Vagina (tissue), 2 donors: ENCODE measurements around the gene FGF22. TPM values are rescaled to one million over a fixed set of nuclear protein-coding genes. Genes with fewer than 3 reads are reported as not detected.

Experiments used
- DNase-seq, 2 donors: peaks; one replicate each; pipeline ENCODE4 v3.0.0-alpha.2; 2017; ENCODE audit errors: extremely low spot score in 2 of 2
- H3K27ac ChIP-seq: fragments of 200-600 bp; sonication (generic); one replicate; pipeline ENCODE4 v1.5.1; 2019
- H3K27me3 ChIP-seq: fragments of 200-600 bp; sonication (generic); one replicate; pipeline ENCODE4 v1.5.1; 2019
- H3K36me3 ChIP-seq, 2 donors: fragments of 200-600 bp; sonication (generic); one replicate each; pipeline ENCODE4 v1.5.1; 2017 to 2019
- H3K4me1 ChIP-seq: fragments of 200-600 bp; sonication (generic); one replicate; pipeline ENCODE4 v1.5.1; 2019
- H3K4me3 ChIP-seq, 2 donors: fragments of 200-600 bp; sonication (generic); 1 replicate in 1 of 2; 2 replicates in 1 of 2; pipeline ENCODE4 v1.5.1; 2016 to 2019
- H3K9me3 ChIP-seq: fragments of 200-600 bp; sonication (generic); one replicate; pipeline ENCODE4 v1.5.1; 2019
- CTCF ChIP-seq, 3 experiments: fragments of 450-650 bp in 2 of 3; fragments of 200-600 bp in 1 of 3; sonication (generic) in 1 of 3; IDR thresholded peaks; one replicate each; pipeline ENCODE4 v1.5.1; 2017 to 2019; ENCODE audit warnings: antibody characterized with exemption in 3 of 3, mild to moderate bottlenecking in 2 of 3, moderate library complexity in 2 of 3
- POLR2A ChIP-seq, 2 donors: fragments of 450-650 bp; IDR thresholded peaks; one replicate each; pipeline ENCODE4 v1.6.1; 2017; ENCODE audit warnings: antibody characterized with exemption in 2 of 2, mild to moderate bottlenecking in 2 of 2, moderate library complexity in 2 of 2
- POLR2AphosphoS5 ChIP-seq, 2 donors: sonication (generic); formaldehyde crosslinking; IDR thresholded peaks; one replicate each; pipeline ENCODE4 v1.9.0; 2017; ENCODE audit warnings: antibody characterized with exemption in 2 of 2, mild to moderate bottlenecking in 2 of 2, low read depth in 1 of 2; ENCODE audit not compliant: insufficient read depth in 1 of 2
- intact Hi-C: fragments of 100-400 bp; cut with DNase I; formaldehyde crosslinking; loops from one replicate; pipeline ENCODE4 v1.15.1; 2023
- total RNA-seq: library from RNA; depleted of rRNA; stranded (reverse); fragments of >200 nt; gene quantifications from one replicate; pipeline ENCODE4 v1.2.3, GENCODE V29; 2016

The FGF22 gene
- total RNA-seq, 1 donor from 2014 or later, result not detected

DNA sequence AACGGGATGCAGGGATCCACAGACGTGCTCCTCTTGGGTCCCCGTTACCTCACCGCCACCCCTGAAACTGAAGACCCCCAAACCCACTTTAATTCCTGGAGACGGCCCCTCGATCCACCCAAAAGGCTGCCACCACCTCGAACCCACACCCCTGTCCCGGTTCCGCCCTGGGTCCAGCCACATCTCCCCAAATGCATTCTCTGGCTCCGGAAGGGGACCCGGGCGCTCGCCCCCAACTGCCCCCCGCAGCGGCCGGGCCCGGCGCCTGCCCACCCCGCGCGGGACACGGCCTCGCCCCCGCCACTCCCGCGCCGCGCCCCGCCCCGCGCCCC lies 36.3 kb downstream of the FGF22 start:
- peaks cover 41% of the 10 kb centered on the region for H3K4me1 ChIP-seq
- TF ChIP-seq CTCF (IDR thresholded peaks at IDR 0.05), result no peak
- TF ChIP-seq POLR2A (IDR thresholded peaks at IDR 0.05), result no peak
- TF ChIP-seq POLR2AphosphoS5 (IDR thresholded peaks at IDR 0.05; ENCODE audit: insufficient read depth in 1 of 2, low read depth in 1 of 2), result no peak
- no peaks in the 10 kb centered on the region for H3K27me3 ChIP-seq
- H3K36me3 ChIP-seq, result no peaks in the 10 kb centered on the region
- peak overlapping the region; percentile 59 to 72 for H3K4me3 ChIP-seq
- DNase-seq, result no peak
- H3K9me3 ChIP-seq, result no peaks in the 10 kb centered on the region
- intact Hi-C loops, result no loop called here
- peak overlapping the region; percentile 99 for H3K27ac ChIP-seq

- no peak for DNase-seq
- H3K4me3 ChIP-seq, result peak within 1 kb of the TSS; percentile 59 to 72
- peak in 1 of 2 donors; percentile 55 for TF ChIP-seq POLR2AphosphoS5 (IDR thresholded peaks at IDR 0.05; ENCODE audit: insufficient read depth in 1 of 2, low read depth in 1 of 2)
- TF ChIP-seq CTCF (IDR thresholded peaks at IDR 0.05), result no peak
- peak in 1 of 2 donors; percentile 67 for TF ChIP-seq POLR2A (IDR thresholded peaks at IDR 0.05)
- H3K9me3 ChIP-seq, result no peaks in the 10 kb centered on the region
- intact Hi-C loops, result no loop called here
- H3K4me1 ChIP-seq, result peaks cover 41% of the 10 kb centered on the region
- H3K27me3 ChIP-seq, result no peaks in the 10 kb centered on the region
- H3K27ac ChIP-seq, result peak within 1 kb of the TSS; percentile 99
- H3K36me3 ChIP-seq, result no peaks in the 10 kb centered on the region
These were observed 36.8 kb downstream of the FGF22 start, which contains the start of gene FSTL3 for GRCh38 chr19:676339-677105. TSS of gene FSTL3 (plus strand) at chr19:676392. CDS start at chr19:676424, 32 bp downstream.

DNA sequence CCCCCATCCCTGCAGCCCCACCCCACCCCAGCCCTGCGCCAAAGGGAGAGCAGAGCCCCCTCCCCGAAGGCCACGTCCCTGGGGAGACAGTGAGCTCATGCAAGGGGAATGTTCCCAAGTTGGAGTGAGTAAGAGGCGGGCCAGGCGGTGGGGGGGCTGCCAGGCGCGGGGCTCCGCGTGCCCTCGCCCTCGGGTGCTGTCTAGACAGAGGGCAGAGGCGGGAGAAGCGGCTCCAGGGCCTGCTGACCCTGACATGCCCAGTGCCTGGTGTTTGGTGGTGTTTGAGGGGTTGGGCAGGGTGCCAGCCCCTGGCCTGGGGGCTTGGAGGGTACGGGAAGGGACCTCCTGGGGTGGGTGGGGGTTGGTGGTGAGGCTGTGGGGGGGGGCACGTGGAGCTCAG lies 37.5 kb downstream of the FGF22 start:
- no peaks in the 10 kb centered on the region for H3K36me3 ChIP-seq
- DNase-seq, result no peak
- intact Hi-C loops, result no loop called here
- H3K27me3 ChIP-seq, result no peaks in the 10 kb centered on the region
- H3K9me3 ChIP-seq, result no peaks in the 10 kb centered on the region
- H3K4me3 ChIP-seq, result peak overlapping the region; percentile 59 to 72
- peak overlapping the region; percentile 99 for H3K27ac ChIP-seq
- H3K4me1 ChIP-seq, result peaks cover 41% of the 10 kb centered on the region
- TF ChIP-seq POLR2AphosphoS5 (IDR thresholded peaks at IDR 0.05; ENCODE audit: insufficient read depth in 1 of 2, low read depth in 1 of 2) (peak; percentile 9 to 79), CTCF (IDR thresholded peaks at IDR 0.05) (no peak), POLR2A (IDR thresholded peaks at IDR 0.05) (no peak)

GRCh38 chr19:677601-678436 lies 38.1 kb downstream of the FGF22 start:
- Histone ChIP-seq H3K27me3 (no peaks in the 10 kb centered on the region), H3K9me3 (no peaks in the 10 kb centered on the region), H3K36me3 (no peaks in the 10 kb centered on the region), H3K4me1 (peaks cover 41% of the 10 kb centered on the region), H3K4me3 (peak overlapping the region; percentile 59 to 72), H3K27ac (peak overlapping the region; percentile 99)
- intact Hi-C loops, result no loop called here
- DNase-seq, result no peak
- TF ChIP-seq POLR2AphosphoS5 (IDR thresholded peaks at IDR 0.05; ENCODE audit: insufficient read depth in 1 of 2, low read depth in 1 of 2), result no peak
- no peak for TF ChIP-seq CTCF (IDR thresholded peaks at IDR 0.05)
- no peak for TF ChIP-seq POLR2A (IDR thresholded peaks at IDR 0.05)
